Endometrial microvascular endothelial cells (primary cell): ENCODE results near the gene ZNF3. TPM values are rescaled to one million over a fixed set of nuclear protein-coding genes. Genes with fewer than 3 reads are reported as not detected.
"Not testable (repeated sequence)": the region's sequence is repeated elsewhere in the genome, so short reads cannot be mapped to it uniquely, and the experiment has no call there.

Experiments
- in situ Hi-C: cut with HindIII; loops from 2 replicates; pipeline ENCODE4 v1.10.0; 2017; ENCODE audit warnings: low sequenced_read_pairs, low pct_unique_long_range_greater_than_20kb; ENCODE audit errors: inconsistent ontology term
- total RNA-seq: library from RNA; depleted of rRNA; stranded (reverse); fragments of >200 nt; gene quantifications from one replicate; pipeline ENCODE4 v1.2.3, GENCODE V29; 2015; ENCODE audit errors: inconsistent ontology term

ZNF3 gene
- 14.9 TPM for total RNA-seq

GRCh38 chr7:100081535-100082102 lies at the start of gene ZNF3:
Gene ZNF3 (minus strand): TSS chr7:100081723. CDS start chr7:100077357, 4,366 bp downstream.
- in situ Hi-C loops, result no loop called here

DNA sequence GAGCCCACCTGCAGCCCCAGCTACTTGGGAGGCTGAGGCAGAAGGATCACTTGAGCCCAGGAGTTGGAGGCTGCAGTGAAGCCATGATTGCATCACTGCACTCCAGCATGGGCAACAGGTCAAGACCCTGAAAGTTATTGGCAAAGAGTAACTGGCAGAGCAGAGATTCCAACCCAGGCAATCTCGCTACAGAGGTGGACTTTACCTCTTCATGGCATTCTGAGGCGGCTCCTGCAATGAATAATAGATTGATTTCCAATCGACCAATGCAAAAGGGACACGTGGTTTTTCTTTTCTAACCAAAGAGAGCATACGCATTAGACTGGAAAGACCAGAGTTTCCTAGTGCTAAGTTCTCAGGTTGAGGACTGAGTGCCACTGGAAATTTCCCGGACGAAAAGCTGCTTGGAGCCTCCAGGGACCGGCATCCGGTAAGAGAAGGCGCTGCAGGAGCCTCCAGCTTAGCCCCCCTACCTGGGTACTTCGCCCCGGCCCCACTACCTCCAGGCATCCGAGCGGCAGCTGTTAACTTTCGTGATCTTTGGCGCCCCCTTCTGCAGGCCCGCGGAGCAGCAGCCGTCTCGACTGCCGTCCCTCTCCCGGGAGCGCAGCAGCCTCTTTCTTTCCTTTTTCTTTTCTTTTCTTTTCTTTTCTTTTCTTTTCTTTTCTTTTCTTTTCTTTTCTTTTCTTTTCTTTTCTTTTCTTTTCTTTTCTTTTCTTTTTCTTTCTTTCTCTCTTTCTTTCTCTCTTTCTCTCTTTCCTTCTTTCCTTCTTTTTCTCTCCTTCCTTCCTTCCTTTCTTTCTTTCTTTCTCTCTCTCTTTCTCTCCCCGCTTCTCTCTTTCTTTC lies 49.3 kb upstream of the ZNF3 start:
- in situ Hi-C loops, result no loop called here

DNA sequence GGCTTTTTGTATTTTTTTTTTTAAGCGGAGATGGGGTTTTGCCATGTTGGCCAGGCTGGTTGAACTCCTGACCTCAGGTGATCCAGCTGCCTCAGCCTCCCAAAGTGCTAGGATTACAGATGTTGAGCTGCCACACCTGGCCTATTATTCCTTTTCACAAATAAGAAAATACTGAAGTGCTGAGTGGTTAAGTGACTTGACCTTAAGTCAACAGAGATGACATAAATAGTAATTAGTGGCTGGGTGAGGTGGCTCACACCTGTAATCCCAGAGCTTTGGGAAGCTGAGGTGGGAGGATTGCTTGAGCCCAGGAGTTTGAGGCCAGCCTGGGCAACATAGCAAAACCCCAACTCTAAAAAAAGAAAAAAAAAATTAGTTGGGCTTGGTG lies 48.7 kb upstream of the ZNF3 start:
- in situ Hi-C loops, result not testable (repeated sequence)

DNA sequence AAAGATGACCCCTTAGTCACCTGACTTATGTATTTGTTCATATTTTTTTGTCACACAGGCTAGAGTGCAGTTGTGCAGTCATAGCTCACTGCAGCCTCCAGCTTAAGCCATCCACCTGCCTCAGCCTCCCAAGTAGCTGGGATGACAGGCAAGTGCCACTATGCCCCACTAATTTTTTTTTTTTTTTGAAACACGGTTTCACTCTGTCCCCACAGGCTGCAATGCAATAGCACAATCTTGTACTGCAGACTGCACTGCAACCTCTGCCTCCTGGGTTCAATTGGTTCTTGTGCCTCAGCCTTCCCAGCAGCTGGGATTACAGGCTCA lies 47.1 kb upstream of the ZNF3 start:
- in situ Hi-C loops, result no loop called here

GRCh38 chr7:100127866-100128636 lies 46.5 kb upstream of the ZNF3 start:
- in situ Hi-C loops, result no loop called here

GRCh38 chr7:100126931-100127865 lies 45.7 kb upstream of the ZNF3 start, which contains the start of gene MBLAC1:
Gene MBLAC1 (plus strand): TSS chr7:100126967. CDS start chr7:100127396, 429 bp downstream.
- in situ Hi-C loops, result no loop called here

- in situ Hi-C loops, result no loop called here
These were observed 44.9 kb upstream of the ZNF3 start for GRCh38 chr7:100126239-100126930.

DNA sequence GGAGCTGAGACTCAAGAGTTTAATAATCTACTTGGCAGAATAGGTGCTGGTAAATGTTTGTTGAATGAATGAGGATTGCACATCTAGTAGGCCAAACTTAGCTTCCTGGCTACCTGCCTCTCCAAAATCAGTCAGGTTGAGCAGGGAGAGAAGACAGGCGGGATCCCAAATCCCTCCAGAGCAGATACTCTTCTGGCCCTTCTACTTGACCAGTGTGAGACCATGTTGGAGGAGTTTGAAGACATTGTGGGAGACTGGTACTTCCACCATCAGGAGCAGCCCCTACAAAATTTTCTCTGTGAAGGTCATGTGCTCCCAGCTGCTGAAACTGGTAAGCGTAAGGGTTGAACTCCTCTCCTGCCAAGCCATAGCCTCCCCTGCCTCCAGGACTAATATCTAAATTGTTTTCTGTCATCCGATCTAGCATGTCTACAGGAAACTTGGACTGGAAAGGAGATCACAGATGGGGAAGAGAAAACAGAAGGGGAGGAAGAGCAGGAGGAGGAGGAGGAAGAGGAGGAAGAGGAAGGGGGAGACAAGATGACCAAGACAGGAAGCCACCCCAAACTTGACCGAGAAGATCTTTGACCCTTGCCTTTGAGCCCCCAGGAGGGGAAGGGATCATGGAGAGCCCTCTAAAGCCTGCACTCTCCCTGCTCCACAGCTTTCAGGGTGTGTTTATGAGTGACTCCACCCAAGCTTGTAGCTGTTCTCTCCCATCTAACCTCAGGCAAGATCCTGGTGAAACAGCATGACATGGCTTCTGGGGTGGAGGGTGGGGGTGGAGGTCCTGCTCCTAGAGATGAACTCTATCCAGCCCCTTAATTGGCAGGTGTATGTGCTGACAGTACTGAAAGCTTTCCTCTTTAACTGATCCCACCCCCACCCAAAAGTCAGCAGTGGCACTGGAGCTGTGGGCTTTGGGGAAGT lies 43.0 kb upstream of the ZNF3 start:
- in situ Hi-C loops, result no loop called here

GRCh38 chr7:100122568-100122967 lies 41.0 kb upstream of the ZNF3 start:
- in situ Hi-C loops, result no loop called here

DNA sequence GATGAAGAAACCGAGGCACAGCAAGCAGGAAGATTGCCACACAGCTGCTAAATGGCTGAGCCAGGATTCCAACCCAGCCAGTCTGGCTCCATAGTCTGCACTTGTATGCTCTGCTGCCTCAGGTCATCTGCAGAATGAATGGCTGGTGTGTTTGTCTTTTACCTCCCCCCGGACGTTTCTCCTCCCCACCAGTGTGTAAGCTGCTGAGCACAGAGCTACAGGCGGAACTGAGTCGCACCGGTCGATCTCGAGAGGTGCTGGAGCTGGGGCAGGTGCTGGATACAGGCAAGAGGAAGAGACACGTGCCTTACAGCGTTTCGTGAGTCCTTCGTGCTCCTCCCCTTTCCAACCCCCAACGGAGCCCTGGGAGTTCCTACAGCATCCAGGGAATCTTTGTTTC lies 40.5 kb upstream of the ZNF3 start:
- in situ Hi-C loops, result no loop called here

GRCh38 chr7:100120733-100121036 lies 39.2 kb upstream of the ZNF3 start:
- in situ Hi-C loops, result no loop called here

DNA sequence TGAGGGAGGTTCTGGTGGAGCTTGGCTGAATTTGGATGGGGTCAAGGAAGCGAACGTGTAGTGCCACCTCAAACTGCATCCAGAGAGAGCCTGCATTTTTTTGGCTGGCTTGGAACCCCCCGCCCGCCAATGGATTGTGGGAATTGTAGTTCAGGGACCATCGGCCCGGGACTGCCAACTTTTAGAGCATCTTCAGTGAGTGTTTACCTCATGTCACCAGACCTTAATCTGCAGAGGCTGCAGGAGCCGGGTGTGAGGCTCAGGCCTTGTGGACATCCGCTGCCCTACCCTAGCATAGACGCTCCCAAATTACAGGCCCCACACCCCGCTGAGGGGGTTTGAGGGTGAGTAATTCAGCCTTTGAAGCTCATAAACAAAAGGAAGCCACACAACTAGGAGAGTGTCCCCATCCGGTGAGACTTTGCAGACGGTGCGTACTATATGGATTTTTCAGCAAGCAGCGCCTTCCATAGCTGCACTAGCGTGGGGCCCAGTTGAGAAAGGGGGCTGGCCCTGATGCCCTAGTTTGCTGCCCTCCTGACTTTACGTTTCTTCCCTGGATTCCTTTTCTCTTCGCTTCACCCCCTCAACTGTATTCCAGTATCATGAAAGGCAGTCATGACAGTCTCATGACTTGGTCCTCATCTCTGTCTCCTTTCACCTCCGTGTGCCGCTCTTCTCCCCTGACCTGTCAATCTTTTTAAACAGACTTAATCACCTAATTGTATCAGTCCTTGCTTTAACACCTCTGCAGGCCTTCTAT lies 38.6 kb upstream of the ZNF3 start:
- in situ Hi-C loops, result no loop called here

DNA sequence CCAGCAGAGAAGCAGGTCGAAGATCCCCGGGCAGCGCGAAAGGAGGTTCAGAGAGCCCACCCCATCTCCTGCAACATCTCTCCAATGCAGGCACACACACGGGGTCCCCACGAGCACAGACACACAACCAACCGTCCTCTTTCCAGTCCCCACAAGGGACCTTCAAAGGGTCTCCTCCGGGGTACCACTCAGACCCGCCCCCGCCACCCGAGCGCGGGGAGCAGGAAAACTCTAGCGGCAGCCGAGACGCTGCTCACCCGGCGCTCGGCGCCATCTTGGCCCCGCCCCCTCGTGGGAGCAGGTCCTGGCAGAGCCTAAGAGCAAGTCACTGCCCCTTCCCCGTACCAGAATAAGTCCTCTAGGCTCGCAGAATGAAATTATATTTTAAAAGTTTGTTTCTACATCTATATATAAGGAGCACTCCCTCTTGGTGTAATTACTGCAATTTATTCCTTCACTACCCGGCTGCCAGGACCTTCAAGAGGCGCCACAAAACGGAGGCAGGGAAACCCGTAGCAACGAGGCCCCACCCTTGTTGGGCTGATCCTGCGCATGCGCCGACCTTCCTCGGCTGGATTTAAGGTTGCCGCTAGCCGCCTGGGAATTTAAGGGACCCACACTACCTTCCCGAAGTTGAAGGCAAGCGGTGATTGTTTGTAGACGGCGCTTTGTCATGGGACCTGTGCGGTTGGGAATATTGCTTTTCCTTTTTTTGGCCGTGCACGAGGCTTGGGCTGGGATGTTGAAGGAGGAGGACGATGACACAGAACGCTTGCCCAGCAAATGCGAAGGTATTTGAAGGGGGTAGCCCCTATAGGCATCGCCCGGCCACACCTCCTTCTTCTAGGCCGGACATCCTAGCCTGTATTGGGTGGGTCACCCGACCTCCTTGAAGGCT lies 37.8 kb upstream of the ZNF3 start, which contains the start of the genes CNPY4 and TAF6:
TSS of gene CNPY4 (plus strand) at position 563 of the 898 bp plus-strand sequence. CDS start at position 674, 111 bp downstream.
TSS of gene TAF6 (minus strand) at position 287 of the 898 bp plus-strand sequence. CDS start 5,149 bp downstream, outside the sequence.
- in situ Hi-C loops, result no loop called here

- in situ Hi-C loops, result no loop called here
These were observed 37.0 kb upstream of the ZNF3 start for GRCh38 chr7:100118388-100119071.

- in situ Hi-C loops, result no loop called here
These were observed 33.5 kb upstream of the ZNF3 start for GRCh38 chr7:100115026-100115425.
